ENCODE data around the gene ME2. TPM values are rescaled to one million over a fixed set of nuclear protein-coding genes. Genes with fewer than 3 reads are reported as not detected.
A peak's percentile ranks its signal among the peaks of the same experiment; 100 is the strongest.
"Not testable (repeated sequence)": the region's sequence is repeated elsewhere in the genome, so short reads cannot be mapped to it uniquely, and the experiment has no call there.

Gene ME2
- polyA plus RNA-seq, 10 donors, result 22.7 to 35.0 (median 29.0) TPM

DNA sequence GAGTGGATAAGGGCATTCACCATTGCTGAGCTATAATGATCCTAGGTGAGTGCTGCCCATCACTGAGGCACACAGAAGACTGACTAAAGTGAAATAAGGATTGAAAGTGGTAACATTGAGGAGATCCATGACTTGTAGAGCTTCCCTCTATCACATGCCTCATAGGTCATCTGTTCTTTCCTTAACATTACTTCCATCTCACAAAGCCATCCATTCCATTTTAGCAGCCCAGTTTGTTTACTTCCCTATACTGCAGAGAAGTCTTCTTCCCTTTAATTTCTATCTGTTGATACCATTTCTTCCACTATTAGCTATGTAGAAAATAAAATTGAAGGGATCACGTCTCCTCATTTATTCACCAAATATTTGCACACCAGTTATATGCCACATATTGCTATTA lies 32.1 kb downstream of the ME2 start:
- no peak for DNase-seq

- DNase-seq, result no peak
Measured at GRCh38 chr18:50917021-50917420, 38.1 kb downstream of the ME2 start.

GRCh38 chr18:50918153-50918552 lies 39.2 kb downstream of the ME2 start:
- no peak for DNase-seq

DNA sequence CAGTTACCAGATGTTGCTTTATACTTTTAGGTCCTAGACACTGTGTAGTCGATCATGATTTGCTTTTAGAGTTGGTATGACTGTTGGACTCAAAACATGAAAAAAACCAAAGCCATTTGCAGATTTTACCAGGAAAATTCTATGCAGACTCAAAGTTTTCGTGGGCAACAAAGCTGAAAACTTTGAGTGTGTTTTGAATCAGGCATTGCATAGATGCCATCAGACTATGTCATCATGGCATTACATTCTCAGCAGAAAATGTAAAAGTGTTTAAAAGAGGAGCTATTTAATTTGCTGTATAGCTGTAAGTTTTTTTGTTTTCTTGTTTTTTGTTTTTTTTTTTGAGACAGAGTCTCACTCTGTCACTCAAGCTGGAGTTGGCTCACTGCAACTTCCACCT lies 45.5 kb downstream of the ME2 start:
- no peak for DNase-seq

DNA sequence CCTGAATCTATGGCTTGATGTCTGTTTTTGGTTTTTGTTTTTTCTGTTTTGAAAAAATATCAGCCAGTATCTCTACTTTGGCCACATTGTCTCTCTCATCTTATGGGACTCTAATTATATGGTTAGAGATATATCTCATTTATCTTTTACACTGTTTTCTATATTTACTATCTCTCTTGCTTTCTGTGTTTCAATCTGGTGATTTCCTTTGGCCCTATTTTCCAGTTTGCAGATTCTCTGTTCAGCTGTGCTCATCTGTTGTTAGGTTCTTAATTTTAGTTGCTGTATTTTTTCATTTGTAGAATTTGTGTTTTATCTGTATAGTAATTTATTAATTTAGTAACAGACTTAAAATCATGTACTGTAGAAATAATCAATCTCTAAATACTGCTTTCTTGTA lies 47.6 kb downstream of the ME2 start:
- DNase-seq, result no peak

- no peak for DNase-seq
Measured at GRCh38 chr18:50928551-50928950, 49.6 kb downstream of the ME2 start.

DNA sequence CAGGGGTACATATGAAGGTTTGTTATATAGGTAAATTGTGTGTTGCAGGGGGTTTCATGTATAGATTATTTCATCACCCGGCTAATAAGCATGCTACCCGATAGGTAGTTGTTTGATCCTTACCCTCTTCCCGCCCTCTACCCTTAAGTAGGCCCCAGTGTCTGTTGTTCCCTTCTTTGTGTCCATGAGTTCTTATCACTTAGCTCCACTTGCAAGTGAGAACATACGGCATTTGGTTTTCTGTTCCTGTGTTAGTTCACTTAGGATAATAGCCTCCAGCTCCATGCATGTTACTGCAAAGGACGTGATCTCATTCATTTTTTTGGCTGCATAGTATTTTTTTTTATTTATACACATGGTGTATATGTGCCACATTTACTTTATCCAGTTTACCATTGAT lies 54.8 kb downstream of the ME2 start:
- no peak for DNase-seq

- DNase-seq, result no peak
Measured at GRCh38 chr18:50934545-50935211, 55.8 kb downstream of the ME2 start.

- no peak for DNase-seq
Measured at GRCh38 chr18:50935493-50936191, 56.7 kb downstream of the ME2 start.

GRCh38 chr18:50937183-50937582 lies 58.3 kb downstream of the ME2 start:
- DNase-seq, result no peak

- no peak for DNase-seq
Measured at GRCh38 chr18:50938912-50939311, 60.0 kb downstream of the ME2 start.

- peak in 1 of 3 donors; percentile 33 for DNase-seq
Measured at GRCh38 chr18:50944245-50944932, 65.5 kb downstream of the ME2 start.

GRCh38 chr18:50945918-50946317 lies 67.0 kb downstream of the ME2 start:
- not testable (repeated sequence) for DNase-seq

- no peak for DNase-seq
Measured at GRCh38 chr18:50947899-50948298, 69.0 kb downstream of the ME2 start.

- no peak for DNase-seq
Measured at GRCh38 chr18:50949185-50949584, 70.3 kb downstream of the ME2 start.

DNA sequence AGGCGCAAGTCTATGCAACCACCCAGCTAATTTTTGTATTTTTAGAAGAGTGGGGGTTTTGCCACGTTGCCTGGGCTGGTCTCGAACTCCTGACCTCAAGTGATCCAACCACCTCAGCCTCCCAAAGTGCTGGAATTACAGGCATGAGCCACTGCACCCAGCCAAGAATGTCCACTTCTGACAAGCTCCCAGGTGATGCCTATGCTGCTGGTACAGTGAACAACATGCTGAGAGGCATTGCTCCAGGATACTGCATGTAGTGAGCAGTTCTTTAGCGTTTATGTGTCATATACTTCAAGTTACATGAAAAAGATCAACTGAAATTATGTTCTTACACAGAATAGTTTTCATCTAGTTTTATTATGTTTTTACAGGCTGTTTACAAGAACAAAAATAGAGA lies 71.7 kb downstream of the ME2 start:
- DNase-seq, result no peak

GRCh38 chr18:50953822-50954221 lies 74.9 kb downstream of the ME2 start:
- no peak for DNase-seq

GRCh38 chr18:50955253-50955652 lies 76.3 kb downstream of the ME2 start:
- DNase-seq, result no peak

DNA sequence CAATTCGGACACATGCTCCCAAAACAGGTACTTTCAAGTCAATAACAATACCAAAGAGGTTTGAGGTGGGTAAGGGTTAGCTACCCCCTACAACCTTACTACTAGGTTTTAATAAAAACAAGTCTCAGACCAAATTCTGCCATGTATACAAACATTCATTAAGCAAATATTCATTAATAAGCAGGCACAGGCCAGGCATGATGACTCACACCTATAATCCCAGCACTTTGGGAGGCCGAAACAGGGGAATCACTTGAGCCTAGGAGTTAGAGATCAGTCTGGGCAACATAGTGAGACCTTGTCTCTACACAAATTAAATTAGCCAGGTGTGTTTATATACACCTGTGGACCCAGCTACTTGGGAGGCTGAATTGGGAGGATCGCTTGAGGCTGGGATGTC lies 77.2 kb downstream of the ME2 start:
- DNase-seq, result no peak

DNA sequence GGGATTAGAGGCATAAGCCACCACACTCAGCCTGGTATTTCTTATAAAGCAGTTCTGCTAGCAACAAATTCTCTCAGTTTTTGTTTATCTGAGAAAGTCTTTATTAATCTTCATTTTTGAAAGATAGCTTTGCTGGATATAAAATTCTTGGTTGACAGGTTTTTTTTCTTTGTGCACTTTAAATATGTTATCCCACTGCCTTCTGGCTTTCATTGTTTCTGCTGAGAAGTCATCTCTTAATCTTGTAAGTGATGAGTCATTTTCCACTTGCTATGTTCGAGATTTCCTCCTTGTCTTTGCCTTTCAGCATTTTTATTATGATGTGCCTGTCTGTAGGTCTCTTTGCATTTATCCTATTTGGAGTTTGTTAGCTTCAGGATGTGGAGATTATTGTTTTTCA lies 83.1 kb downstream of the ME2 start:
- no peak for DNase-seq

DNA sequence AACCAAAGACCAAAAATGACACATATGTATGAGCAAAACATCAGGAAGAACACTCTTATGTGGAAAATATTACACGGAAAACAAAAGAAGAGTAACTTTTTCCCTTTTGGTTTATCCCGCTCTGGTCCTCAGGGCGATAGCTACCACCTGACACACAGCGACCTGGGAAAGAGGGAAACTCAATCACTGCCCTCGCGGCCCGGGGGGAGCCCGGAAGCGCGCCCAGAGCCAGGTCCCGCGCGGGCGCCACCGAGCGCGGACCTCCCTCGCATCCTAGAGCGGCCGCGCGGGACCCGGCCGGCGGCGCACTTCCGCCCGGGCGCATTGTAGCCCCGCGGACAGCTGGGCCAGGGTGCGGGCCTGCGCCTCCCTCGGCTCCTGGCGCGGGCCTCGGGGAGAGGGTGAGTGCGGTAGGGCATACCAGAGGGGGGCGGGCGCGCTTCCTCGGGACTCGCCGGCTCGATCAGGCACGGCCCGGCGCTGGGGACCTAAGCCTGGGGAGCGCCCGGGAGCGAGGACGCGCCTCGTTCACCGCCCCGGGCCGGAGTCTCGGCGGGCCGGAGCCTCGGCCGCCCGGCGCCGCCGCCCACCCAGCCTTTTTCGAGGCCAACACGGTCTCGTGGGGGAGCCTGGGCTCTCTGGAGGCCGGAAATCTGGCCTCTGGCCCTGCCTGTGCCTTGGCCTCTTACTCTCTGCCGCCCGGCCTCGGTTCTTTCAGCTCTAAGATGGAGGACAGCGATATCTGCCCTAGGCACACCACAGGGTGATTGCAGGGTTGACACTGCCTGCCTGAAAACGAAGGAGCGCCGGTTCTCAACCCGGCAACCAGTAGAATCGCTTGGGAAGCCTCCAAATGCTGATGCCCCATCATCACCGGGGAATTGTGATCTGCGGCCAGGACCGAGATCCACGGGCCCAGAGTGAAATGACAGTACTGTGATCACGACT lies 89.1 kb downstream of the ME2 start, which contains the start of gene ELAC1:
Gene ELAC1 (plus strand): TSS at position 327 of the 948 bp plus-strand sequence. CDS start 6,365 bp downstream, outside the sequence.
- DNase-seq, result peak; percentile 73 to 94 (median 85)

DNA sequence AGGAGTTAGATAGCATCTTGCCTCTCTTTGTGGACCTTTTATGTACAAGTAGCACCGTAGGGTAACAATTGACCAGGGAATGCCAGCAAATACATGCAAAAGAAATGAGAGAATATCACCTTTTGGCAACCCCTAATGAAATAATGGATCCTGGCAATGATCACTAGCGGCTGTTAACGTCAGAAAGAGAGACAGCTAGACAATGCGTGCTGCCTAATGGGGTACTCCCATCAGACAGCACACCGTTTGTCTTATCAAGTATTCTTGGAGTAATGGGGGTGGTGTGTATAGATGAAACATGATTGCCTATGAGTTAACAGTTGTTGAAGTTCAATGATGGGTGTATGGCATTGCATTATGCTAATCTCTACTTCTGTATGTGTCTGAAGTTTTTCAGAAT lies 90.5 kb downstream of the ME2 start:
- DNase-seq, result no peak

Data from muscle of back (tissue), 11 donors.